K562 (cell line): ENCODE data around the gene LAX1. TPM values are rescaled to one million over a fixed set of nuclear protein-coding genes. Genes with fewer than 3 reads are reported as not detected.

Experiments used
- ATAC-seq: fragments of 200-7000 bp; cut with Tn5 transposase; 3 replicates; pipeline ENCODE4 v1.9.1; 2020; ENCODE audit warnings: moderate library complexity
- BruUV-seq: library from RNA; stranded (reverse); fragments of 400-500 nt; replicated peaks from 2 replicates; lab custom pipeline; 2021; lab: Mats Ljungman, UMichigan
- CTCF ChIA-PET: fragments of 300-600 bp; formaldehyde crosslinking; extraction: SDS; loops from one replicate; lab custom pipeline; 2021; ENCODE audit warnings: low intra/inter-chr PET ratio; lab: Yijun Ruan, JAX
- POLR2A ChIA-PET: fragments of 300-600, 350-650 bp; sonication (Branson Sonifier 250); formaldehyde crosslinking; extraction: SDS; loops from one replicate; lab custom pipeline; 2021; ENCODE audit warnings: antibody characterized with exemption, inconsistent platforms; lab: Yijun Ruan, JAX
- DNase-seq, 4 experiments: peaks; one replicate each; pipeline versions ENCODE4 v3.0.0 to v3.0.0-alpha.2; 2011 to 2018; ENCODE audit warnings: low spot score in 3 of 4, mixed read lengths in 3 of 4; ENCODE audit errors: extremely low read depth in 1 of 4
- FAIRE-seq: peaks from 2 replicates; lab custom pipeline; 2011; peaks lifted over from hg19 to GRCh38; lab: Jason Lieb, UNC
- H2AFZ ChIP-seq: 2 replicates; pipeline ENCODE4 v1.6.0; 2011; ENCODE audit warnings: low read depth, low read length, control low read depth, inconsistent platforms
- H3K27ac ChIP-seq: fragments of 200-600 bp; 3 replicates; pipeline ENCODE4 v1.8.0; 2011; ENCODE audit warnings: low read depth, mild to moderate bottlenecking, control low read depth, inconsistent platforms, low read length, moderate library complexity, mixed read lengths; ENCODE audit errors: extremely low read depth
- H3K27me3 ChIP-seq, 2 experiments: fragments of 300-600 bp in 1 of 2; 2 replicates in 1 of 2; 3 replicates in 1 of 2; pipeline versions ENCODE4 v1.6.0 to v1.8.0; 2011; ENCODE audit warnings: inconsistent platforms in 2 of 2, low read length in 2 of 2, mild to moderate bottlenecking in 1 of 2, mixed read lengths in 1 of 2, moderate library complexity in 1 of 2; ENCODE audit not compliant: control insufficient read depth in 2 of 2, insufficient read depth in 2 of 2
- H3K36me3 ChIP-seq: fragments of 300-600 bp; 3 replicates; pipeline ENCODE4 v1.8.0; 2011; ENCODE audit warnings: mild to moderate bottlenecking, low read length, inconsistent platforms; ENCODE audit not compliant: control insufficient read depth, insufficient read depth
- H3K4me1 ChIP-seq, 2 experiments: fragments of 200-600 bp in 1 of 2; replicated peaks in 1 of 2; 2 replicates in 1 of 2; 3 replicates in 1 of 2; pipeline versions ENCODE4 v1.5.1 to v1.8.0; 2011; ENCODE audit warnings: inconsistent platforms in 2 of 2, low read length in 2 of 2, mild to moderate bottlenecking in 1 of 2, mixed read lengths in 1 of 2, moderate library complexity in 1 of 2; ENCODE audit not compliant: control insufficient read depth in 2 of 2, insufficient read depth in 2 of 2
- H3K4me2 ChIP-seq: 2 replicates; pipeline ENCODE4 v1.6.1; 2011; ENCODE audit warnings: low read length, control low read depth, inconsistent platforms, mixed read lengths; ENCODE audit not compliant: insufficient read depth
- H3K4me3 ChIP-seq: fragments of 200-600 bp; sonication (generic), shearing (Covaris generic); 2 replicates; pipeline ENCODE4 v1.5.1; 2016; ENCODE audit warnings: control low read depth, inconsistent platforms
- H3K79me2 ChIP-seq: fragments of 200-600 bp; 3 replicates; pipeline ENCODE4 v1.8.0; 2011; ENCODE audit warnings: low read length, inconsistent platforms; ENCODE audit not compliant: control insufficient read depth, insufficient read depth
- H3K9ac ChIP-seq, 2 experiments: 2 replicates each; pipeline versions ENCODE4 v1.6.0 to v1.6.1; 2011; ENCODE audit warnings: low read depth in 2 of 2, low read length in 2 of 2, control low read depth in 1 of 2, inconsistent platforms in 1 of 2, mild to moderate bottlenecking in 1 of 2, mixed read lengths in 1 of 2; ENCODE audit not compliant: insufficient read depth in 1 of 2
- H3K9me1 ChIP-seq: one replicate; pipeline ENCODE4 v1.6.0; 2011; ENCODE audit warnings: inconsistent platforms, mild to moderate bottlenecking, low read length, moderate library complexity; ENCODE audit not compliant: control insufficient read depth, insufficient read depth
- H3K9me3 ChIP-seq: replicated peaks from 2 replicates; pipeline ENCODE4 v1.5.1; 2011; ENCODE audit warnings: low read depth, low read length, inconsistent platforms; ENCODE audit not compliant: control insufficient read depth, insufficient read depth
- H4K20me1 ChIP-seq: replicated peaks from 2 replicates; pipeline ENCODE4 v1.6.1; 2011; ENCODE audit warnings: low read length, inconsistent platforms, mixed read lengths; ENCODE audit not compliant: control insufficient read depth, insufficient read depth
- BCLAF1 ChIP-seq, 2 experiments: fragments of 450-650 bp in 1 of 2; IDR thresholded peaks; 2 replicates each; pipeline ENCODE4 v1.6.1; 2011 to 2017; ENCODE audit warnings: low read depth in 2 of 2, antibody characterized with exemption in 1 of 2, borderline replicate concordance in 1 of 2, low read length in 1 of 2, mild to moderate bottlenecking in 1 of 2, mixed read lengths in 1 of 2; ENCODE audit not compliant: control insufficient read depth in 1 of 2
- CEBPG ChIP-seq, 3 experiments: fragments of 200-800 bp in 1 of 3; sonication (Bioruptor generic) in 1 of 3; sonication (generic) in 1 of 3; formaldehyde crosslinking in 1 of 3; IDR thresholded peaks in 2 of 3; conservative IDR thresholded peaks in 1 of 3; 2 replicates each; pipeline versions ENCODE4 v1.6.1 to v1.8.0; 2016 to 2022; ENCODE audit warnings: missing compliant biosample characterization in 2 of 3, missing genetic modification characterization in 2 of 3, mild to moderate bottlenecking in 1 of 3, missing genetic modification reagents in 1 of 3
- FOXJ3 ChIP-seq: sonication (generic); formaldehyde crosslinking; IDR thresholded peaks from 2 replicates; pipeline ENCODE4 v1.4.0; 2020; ENCODE audit warnings: mild to moderate bottlenecking, missing genetic modification reagents
- GABPA ChIP-seq: fragments of 200-800 bp; sonication (Bioruptor generic); conservative IDR thresholded peaks from 2 replicates; pipeline ENCODE4 v1.6.1; 2016; ENCODE audit warnings: low read depth, missing genetic modification characterization, missing compliant biosample characterization
- MEF2A ChIP-seq: IDR thresholded peaks from 2 replicates; pipeline ENCODE4 v1.6.1; 2011; ENCODE audit warnings: low read depth, mild to moderate bottlenecking, low read length, moderate library complexity; ENCODE audit not compliant: control insufficient read depth
- MLX ChIP-seq, 2 experiments: fragments of 450-650 bp in 1 of 2; sonication (generic) in 1 of 2; formaldehyde crosslinking; conservative IDR thresholded peaks; 2 replicates each; pipeline versions ENCODE4 v1.4.0 to v1.8.1; 2020 to 2022; ENCODE audit warnings: mild to moderate bottlenecking in 1 of 2, missing genetic modification reagents in 1 of 2
- RFX1 ChIP-seq: fragments of 450-650 bp; IDR thresholded peaks from 2 replicates; pipeline ENCODE4 v1.6.1; 2016; ENCODE audit warnings: mild to moderate bottlenecking, moderate library complexity
- SIRT6 ChIP-seq: IDR thresholded peaks from one replicate; pipeline ENCODE4 v1.6.1; 2012; ENCODE audit warnings: low read depth, mild to moderate bottlenecking, control low read depth, inconsistent platforms, low read length, moderate library complexity
- ZNF512 ChIP-seq: IDR thresholded peaks from 2 replicates; pipeline ENCODE4 v1.6.1; 2016; ENCODE audit warnings: missing genetic modification characterization, missing compliant biosample characterization
- ZNF740 ChIP-seq, 3 experiments: fragments of 200-800 bp in 1 of 3; sonication (Bioruptor generic) in 1 of 3; sonication (generic) in 1 of 3; formaldehyde crosslinking in 1 of 3; IDR thresholded peaks; 2 replicates each; pipeline versions ENCODE4 v1.6.1 to v1.8.0; 2016 to 2022; ENCODE audit warnings: mild to moderate bottlenecking in 2 of 3, missing compliant biosample characterization in 2 of 3, missing genetic modification characterization in 2 of 3, missing genetic modification reagents in 1 of 3
- WGBS: fragments of 100-300 bp; shearing (Covaris generic); methylation state at CpG from one replicate; pipeline ENCODE4 v1.1.6; 2016; ENCODE audit warnings: low coverage, mixed read lengths; ENCODE audit not compliant: insufficient coverage; ENCODE audit errors: missing lambda C conversion rate; 5-methylcytosine and 5-hydroxymethylcytosine counted together
- in situ Hi-C: fragments of 300-500 bp; cut with MboI; formaldehyde crosslinking; loops from 4 replicates; pipeline ENCODE4 v1.15.0; 2018; ENCODE audit warnings: inconsistent platforms, mixed read lengths
- intact Hi-C: fragments of 100-400 bp; cut with micrococcal nuclease; formaldehyde crosslinking; loops from 2 replicates; pipeline ENCODE4 v1.14.2; 2022
- polyA plus RNA-seq, 8 experiments: library from polyadenylated mRNA; depleted of rRNA in 4 of 8; stranded (reverse) in 5 of 8; unstranded in 3 of 8; fragments of >200 nt; fragmentation: Nextera tagmentation in 2 of 8; fragmentation: Illumina TruSeq in 1 of 8; extraction: Ambion mirVana in 2 of 8; extraction: Trizol in 1 of 8; gene quantifications; 2 replicates each; pipeline versions ENCODE4 v1.2.1 to v1.2.3, GENCODE V29; 2011 to 2014; ENCODE audit warnings: inconsistent platforms in 1 of 8, missing spikeins in 1 of 8
- total RNA-seq, 7 experiments: library from RNA; depleted of rRNA in 6 of 7; stranded (reverse); fragments of >200 nt in 6 of 7; fragmentation: Illumina TruSeq in 2 of 7; extraction: Trizol in 2 of 7; gene quantifications; 2 replicates each; pipeline versions ENCODE4 v1.2.1 to v1.2.3, GENCODE V29; 2011 to 2021; ENCODE audit warnings: low replicate concordance in 1 of 7

The LAX1 gene
- total and polyA plus RNA-seq, 9 of the 15 experiments (the other 6 are each of a cell fraction or from before 2014, with no cell fraction given), result not detected

- WGBS, result 16% methylated on average over 13 of the region's 15 CpGs
- in situ Hi-C loops, result no loop called here
- Histone ChIP-seq H3K9ac (no peak overlapping the region), H3K4me1 (peaks cover 4 to 10% of the 10 kb centered on the region in 2 experiments; a peak in 4 of 5 replicates), H3K9me1 (no peaks in the 10 kb centered on the region), H3K4me3 (no peak overlapping the region), H3K4me2 (no peak overlapping the region), H4K20me1 (no peaks in the 10 kb centered on the region), H2AFZ (peak overlapping the region; percentile 3; the same call in 1 of the 2 replicates), H3K27ac (no peak overlapping the region), H3K79me2 (no peaks in the 10 kb centered on the region), H3K27me3 (peaks cover 37 to 41% of the 10 kb centered on the region in 2 experiments), H3K36me3 (no peaks in the 10 kb centered on the region), H3K9me3 (no peaks in the 10 kb centered on the region)
- FAIRE-seq (no peak), DNase-seq (peak in 1 of 4 experiments; percentile 19), ATAC-seq (peak; percentile 40)
- intact Hi-C loops, result loop anchor here (10.0 kb wide), 1 partner anchor 145 kb away; the partner anchor contains the start of gene ATP2B4
- ChIA-PET CTCF (interaction anchor here (0.6 kb wide), 1 partner anchor 1199 kb away, joined by 6 read pairs; no protein-coding TSS in a partner anchor), POLR2A (no interaction called here)
- BruUV-seq, result no TSS peak
- TF ChIP-seq MEF2A (no peak), CEBPG (CRISPR knock-in tag; IDR thresholded peaks at IDR 0.05) (peak; percentile 49), CEBPG (tag; conservative IDR thresholded peaks at IDR 0.05 in 1 of 2, IDR thresholded peaks at IDR 0.05 in 1 of 2) (0 out of 4 replicates have a peak, but pooled peaks have one; percentile 18 to 31), ZNF740 (CRISPR knock-in tag; IDR thresholded peaks at IDR 0.05) (no peak), ZNF740 (tag; IDR thresholded peaks at IDR 0.05) (peak in 1 of 2 experiments; percentile 78; a peak in 2 of 4 replicates), GABPA (tag) (peak; percentile 65), ZNF512 (tag) (peak; percentile 1; the same call in 1 of the 2 replicates), SIRT6 (no peak), FOXJ3 (CRISPR knock-in tag) (no peak), MLX (CRISPR knock-in tag; conservative IDR thresholded peaks at IDR 0.05) (no peak), RFX1 (peak; percentile 32; the same call in 1 of the 2 replicates), BCLAF1 (IDR thresholded peaks at IDR 0.05; ENCODE audit: borderline replicate concordance in 1 of 2, control insufficient read depth in 1 of 2, low read depth in 2 of 2, low read length in 1 of 2) (no peak)
These were observed 4.7 kb downstream of the LAX1 start for GRCh38 chr1:203769505-203770343.
